ENCODE results near the gene DOK7.

- TF ChIP-seq POLR2A (IDR thresholded peaks at IDR 0.05) (no peak), CTCF (IDR thresholded peaks at IDR 0.05) (no peak)
Measured at GRCh38 chr4:3463556-3464348, 646 bp downstream of the DOK7 start.

All from body of pancreas (tissue), 4 donors.